Fibroblast of villous mesenchyme (primary cell): ENCODE data around the gene SETD3. TPM values are rescaled to one million over a fixed set of nuclear protein-coding genes. Genes with fewer than 3 reads are reported as not detected.

Experiments
- DNase-seq: peaks from one replicate; pipeline ENCODE4 v3.0.0-alpha.2; 2010; ENCODE audit warnings: low read depth
- H3K4me3 ChIP-seq: 2 replicates; pipeline ENCODE4 v1.5.1; 2011; ENCODE audit warnings: low read depth, mild to moderate bottlenecking, low read length
- CTCF ChIP-seq: IDR thresholded peaks from 2 replicates; pipeline ENCODE4 v1.5.1; 2012; ENCODE audit warnings: low read depth, mild to moderate bottlenecking, low read length; ENCODE audit not compliant: insufficient read depth
- total RNA-seq: library from RNA; depleted of rRNA; stranded (reverse); fragments of >200 nt; gene quantifications from 2 replicates; pipeline ENCODE4 v1.2.3, GENCODE V29; 2012

Gene SETD3
- total RNA-seq, 1 donor: 57.0 TPM

- no peak overlapping the region for H3K4me3 ChIP-seq
- no peak for DNase-seq
- no peak for TF ChIP-seq CTCF
Measured at GRCh38 chr14:99361596-99362215, 119.0 kb downstream of the SETD3 start.

GRCh38 chr14:99360774-99361595 lies 119.7 kb downstream of the SETD3 start:
- H3K4me3 ChIP-seq: no peak overlapping the region

GRCh38 chr14:99359906-99360305 lies 120.8 kb downstream of the SETD3 start:
- no peak for TF ChIP-seq CTCF
- no peak overlapping the region for H3K4me3 ChIP-seq

More at GRCh38 chr14:99360774-99361595, 119.7 kb downstream of the SETD3 start:
- TF ChIP-seq CTCF: no peak
- no peak for DNase-seq

GRCh38 chr14:99357916-99358390 lies 122.7 kb downstream of the SETD3 start:
- no peak for DNase-seq
- no peak for TF ChIP-seq CTCF
- H3K4me3 ChIP-seq: no peak overlapping the region

More at GRCh38 chr14:99359906-99360305, 120.8 kb downstream of the SETD3 start:
- no peak for DNase-seq

GRCh38 chr14:99357151-99357915 lies 123.3 kb downstream of the SETD3 start:
- H3K4me3 ChIP-seq: no peak overlapping the region
- TF ChIP-seq CTCF: no peak
- DNase-seq: no peak

GRCh38 chr14:99356031-99356608 lies 124.5 kb downstream of the SETD3 start:
- H3K4me3 ChIP-seq: no peak overlapping the region
- TF ChIP-seq CTCF: no peak
- DNase-seq: no peak
